C4-2B (cell line): ENCODE measurements around the gene CAVIN1.

ENCODE experiments used
- ZFX ChIP-seq: fragments of 450-650 bp; IDR thresholded peaks from 2 replicates; pipeline ENCODE4 v1.6.1; 2017
- TF ChIP-seq, protein P1 (sequence below): fragments of 450-650 bp; conservative IDR thresholded peaks from 2 replicates; pipeline ENCODE4 v1.5.1; 2017; ENCODE audit warnings: mild to moderate bottlenecking

DNA sequence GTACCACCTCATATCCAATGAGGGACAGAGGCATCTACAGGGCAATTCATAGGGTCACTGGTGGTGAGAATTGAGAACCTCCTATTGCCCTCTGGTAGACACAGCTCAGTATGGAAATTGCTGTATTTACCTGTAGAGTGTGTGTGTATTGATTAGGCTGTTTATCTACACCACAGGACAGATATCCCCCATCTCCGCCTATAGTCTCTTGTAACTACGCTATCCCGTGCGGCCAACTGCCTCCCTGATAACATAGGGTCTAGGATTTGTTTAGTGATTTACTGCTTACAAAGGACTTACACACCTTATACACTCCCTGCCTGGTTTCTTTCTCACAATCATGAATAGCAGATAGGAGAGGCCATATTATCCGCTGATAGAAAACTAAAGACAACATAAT, 33.2 kb downstream of the CAVIN1 start:
- TF ChIP-seq, protein P1, sequence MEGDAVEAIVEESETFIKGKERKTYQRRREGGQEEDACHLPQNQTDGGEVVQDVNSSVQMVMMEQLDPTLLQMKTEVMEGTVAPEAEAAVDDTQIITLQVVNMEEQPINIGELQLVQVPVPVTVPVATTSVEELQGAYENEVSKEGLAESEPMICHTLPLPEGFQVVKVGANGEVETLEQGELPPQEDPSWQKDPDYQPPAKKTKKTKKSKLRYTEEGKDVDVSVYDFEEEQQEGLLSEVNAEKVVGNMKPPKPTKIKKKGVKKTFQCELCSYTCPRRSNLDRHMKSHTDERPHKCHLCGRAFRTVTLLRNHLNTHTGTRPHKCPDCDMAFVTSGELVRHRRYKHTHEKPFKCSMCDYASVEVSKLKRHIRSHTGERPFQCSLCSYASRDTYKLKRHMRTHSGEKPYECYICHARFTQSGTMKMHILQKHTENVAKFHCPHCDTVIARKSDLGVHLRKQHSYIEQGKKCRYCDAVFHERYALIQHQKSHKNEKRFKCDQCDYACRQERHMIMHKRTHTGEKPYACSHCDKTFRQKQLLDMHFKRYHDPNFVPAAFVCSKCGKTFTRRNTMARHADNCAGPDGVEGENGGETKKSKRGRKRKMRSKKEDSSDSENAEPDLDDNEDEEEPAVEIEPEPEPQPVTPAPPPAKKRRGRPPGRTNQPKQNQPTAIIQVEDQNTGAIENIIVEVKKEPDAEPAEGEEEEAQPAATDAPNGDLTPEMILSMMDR = no peak
- TF ChIP-seq ZFX = no peak
